CD4-positive, alpha-beta T cell treated with Interleukin-10 for 1 hour (primary cell): ENCODE measurements around the gene RALY.
"Not testable (repeated sequence)": the region's sequence is repeated elsewhere in the genome, so short reads cannot be mapped to it uniquely, and the experiment has no call there.

Source experiments
- DNase-seq: peaks from one replicate; pipeline ENCODE4 v3.0.0-alpha.2; 2020

RALY gene

DNA sequence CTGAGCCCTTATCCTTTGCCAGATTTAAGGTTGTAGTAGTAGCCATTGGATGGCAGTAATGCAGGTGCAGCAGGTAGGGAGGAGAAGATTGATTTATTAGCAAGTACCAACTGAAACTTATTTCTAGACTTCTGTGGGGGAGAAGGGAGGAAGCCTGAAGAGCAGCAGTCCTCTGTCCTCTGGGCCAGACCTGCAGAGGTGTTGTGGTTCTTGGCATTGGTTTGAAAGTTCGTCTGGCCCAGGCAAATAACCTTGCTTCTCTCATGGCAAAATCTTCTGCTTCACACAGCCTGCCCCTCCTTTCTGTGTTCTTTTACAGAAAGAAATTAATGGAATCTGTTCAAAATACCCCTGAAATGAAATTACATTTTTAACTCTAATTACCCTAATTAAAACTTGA lies 24.5 kb downstream of the RALY start:
- DNase-seq: no peak

DNA sequence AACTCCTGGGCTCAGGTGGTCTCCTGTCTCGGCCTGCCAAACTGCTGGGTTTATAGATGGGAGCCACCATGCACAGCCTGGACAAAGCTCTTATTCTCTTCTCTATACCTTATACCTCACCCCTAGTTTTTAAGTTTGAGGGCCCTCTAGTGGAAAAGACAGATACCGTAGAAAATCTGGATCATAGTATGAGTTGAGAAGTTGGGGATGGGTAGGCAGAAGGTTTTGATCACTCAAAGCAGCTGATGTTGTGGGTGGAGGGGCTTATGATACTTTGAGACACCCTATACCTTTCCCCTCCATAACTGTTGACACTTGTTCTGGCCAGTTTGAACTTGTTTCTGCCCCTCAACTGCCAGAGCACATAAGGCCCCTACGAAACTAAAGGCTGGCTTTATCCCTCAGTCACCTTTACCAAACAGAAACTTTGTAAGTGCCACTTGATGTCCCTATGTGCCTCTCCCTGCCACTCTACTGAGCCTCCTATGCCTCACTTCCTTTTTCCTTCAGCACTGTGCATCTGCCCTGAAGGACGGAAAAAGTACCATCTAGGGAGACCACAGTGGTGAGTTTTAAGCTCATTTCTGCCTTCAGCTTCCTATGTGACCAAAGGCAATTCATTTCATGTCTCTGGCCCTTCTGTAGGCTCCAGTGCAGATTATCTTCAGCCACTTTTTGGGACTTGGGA lies 28.6 kb downstream of the RALY start:
- DNase-seq: peak; percentile 47

DNA sequence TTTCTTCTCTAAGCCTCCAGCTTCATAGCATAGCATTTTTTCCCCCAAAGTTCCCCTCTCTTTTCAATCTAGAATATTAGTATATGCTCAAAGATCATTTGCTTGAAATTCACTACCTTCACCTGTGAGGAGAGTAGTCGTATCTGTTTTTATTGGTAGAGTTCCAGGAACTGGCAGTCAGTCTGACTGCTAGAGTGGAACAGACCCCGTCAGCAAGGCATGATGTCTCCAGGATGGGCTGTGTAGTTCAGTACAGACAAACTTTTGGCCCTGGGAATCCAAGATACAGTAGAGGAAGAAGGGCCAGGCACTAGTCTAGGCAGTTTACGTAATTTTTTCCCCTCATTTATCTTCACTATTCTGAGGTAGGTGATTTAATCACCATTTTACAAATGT lies 29.1 kb downstream of the RALY start:
- no peak for DNase-seq

DNA sequence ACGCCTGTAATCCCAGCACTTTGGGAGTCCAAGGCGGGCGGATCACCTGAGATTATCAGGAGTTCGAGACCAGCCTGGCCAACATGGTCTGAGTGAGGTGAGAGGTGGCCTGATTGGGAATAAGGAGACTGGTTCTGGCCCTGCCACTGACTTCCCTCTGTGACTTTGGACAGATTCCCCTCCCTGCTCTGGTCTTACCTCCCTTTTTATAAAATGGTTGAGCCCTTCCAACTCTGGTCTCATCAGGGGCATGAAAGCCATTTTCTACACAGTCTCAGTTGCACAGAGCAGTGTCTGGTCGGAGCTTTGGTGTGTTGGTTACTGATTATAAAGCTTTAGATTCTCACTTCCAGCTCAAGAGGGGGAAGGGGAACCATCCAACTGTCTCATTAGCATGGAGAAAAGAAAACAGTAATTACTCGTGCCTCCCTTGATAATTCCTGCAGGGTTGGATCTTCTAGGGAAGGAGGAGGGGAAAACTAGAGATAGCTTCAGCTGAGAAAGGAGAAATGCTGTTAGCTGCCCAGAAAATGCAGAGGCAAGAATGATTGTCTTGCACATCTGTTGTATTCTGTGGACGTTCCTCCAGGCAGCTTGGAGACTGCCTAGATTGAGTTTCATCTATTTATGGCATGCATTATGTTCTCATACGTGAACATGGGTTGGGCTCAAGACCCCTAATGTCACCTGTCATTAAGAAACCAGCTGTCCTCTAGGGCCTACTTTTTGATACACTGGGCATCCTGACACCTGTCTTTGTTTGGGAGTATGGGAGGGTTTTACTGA lies 30.4 kb downstream of the RALY start:
- no peak for DNase-seq

DNA sequence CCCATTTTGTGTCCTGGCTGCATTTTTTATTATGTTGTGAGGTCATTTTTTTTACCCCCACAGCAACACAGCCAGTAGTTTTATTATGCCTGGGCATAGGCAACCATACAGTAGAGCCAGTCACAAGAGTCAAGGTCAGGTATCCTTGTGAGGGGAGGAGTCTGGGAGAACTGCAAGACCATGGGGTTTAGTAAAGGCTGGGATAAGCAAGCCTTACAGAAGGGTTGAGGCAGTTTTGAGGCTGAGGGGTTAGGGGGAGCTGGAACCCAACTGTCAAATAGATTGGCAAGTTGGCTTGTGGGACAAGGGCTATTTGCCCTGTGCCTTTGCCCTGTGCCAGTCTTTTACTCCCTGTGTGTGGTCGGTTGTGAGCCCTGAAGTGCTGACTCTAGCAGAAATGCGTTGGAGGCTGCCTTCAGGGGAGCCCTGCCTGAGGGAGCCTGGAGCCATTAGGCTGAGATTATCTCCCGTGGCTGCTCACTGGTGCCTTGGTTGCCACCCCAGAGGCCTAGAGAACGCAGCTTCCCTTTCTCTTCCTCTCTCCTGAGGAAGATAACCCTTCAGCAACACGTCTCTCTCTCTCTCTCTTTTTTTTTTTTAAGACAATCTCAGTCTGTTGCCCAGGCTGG lies 31.1 kb downstream of the RALY start:
- no peak for DNase-seq

DNA sequence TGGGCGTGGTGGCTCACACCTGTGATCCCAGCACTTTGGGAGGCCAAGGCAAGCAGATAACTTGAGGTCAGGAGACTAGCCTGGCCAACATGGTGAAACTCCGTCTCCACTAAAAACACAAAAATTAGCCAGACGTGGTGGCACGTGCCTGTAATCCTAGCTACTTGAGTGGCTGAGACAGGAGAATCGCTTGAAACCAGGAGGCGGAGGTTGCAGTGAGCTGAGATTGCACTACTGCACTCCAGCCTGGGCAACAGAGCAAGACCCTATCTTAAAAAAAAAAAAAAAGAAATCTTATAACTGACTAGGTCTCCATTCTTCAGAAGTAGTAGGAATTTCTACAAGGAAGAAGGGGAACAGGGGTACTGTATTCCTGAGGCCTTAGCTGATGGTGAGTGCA lies 34.3 kb downstream of the RALY start:
- not testable (repeated sequence) for DNase-seq

DNA sequence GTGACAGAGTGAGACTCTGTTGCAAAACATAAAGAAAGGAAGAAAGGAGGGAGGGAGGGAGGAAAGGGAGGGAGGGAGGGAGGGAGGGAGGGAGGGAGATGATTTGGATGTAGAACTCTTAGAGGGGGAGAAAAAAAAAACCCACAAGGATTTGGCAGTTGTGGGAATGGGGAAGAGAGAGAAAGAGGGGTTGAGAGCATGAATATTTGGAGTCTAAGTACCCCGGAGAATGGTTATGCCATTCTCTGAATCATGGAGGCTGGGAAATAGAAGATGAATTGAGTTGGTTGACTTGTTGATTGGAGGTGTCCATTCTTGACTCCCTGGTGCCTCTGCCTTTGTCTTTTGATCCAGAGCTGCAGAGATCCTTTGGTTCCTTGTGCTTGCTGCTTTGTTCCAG lies 35.7 kb downstream of the RALY start:
- no peak for DNase-seq

DNA sequence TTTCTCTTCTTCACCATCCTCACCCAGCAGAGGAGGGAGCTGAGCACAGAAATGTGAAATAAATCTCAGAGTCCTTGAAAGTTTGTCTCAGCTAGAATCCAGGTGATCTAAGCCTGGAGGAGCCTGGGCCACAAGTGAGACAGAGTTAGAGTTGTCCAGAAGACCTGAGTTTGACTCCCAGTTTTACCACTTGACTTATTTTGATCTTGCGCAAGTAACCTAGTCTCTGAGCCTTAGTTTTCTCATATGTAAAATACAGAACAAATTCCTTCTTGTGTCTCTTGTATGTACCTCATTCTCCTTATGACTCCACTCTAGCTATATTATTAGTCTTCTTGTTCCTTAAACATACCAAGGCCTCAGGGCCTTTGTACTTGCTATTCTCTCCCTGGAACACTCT lies 36.7 kb downstream of the RALY start:
- no peak for DNase-seq

DNA sequence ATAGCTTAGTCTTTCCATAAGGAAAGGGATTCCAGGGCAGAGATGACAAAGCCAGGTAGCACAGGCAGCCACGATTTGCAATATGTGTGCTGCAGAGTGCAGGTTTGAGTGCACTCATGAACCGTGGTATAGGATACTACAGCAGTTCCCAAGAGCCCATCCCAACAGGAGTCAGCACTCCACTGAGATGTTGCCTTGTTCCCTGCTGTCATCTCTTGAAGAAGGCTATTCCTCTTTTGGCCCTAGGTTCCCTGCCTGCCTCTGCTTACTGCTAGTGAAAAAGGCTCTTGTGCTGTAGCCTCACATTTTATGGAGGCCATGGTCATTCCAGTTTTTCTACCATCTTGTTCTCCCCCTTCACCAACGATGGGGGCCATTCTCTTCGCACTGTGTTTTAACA lies 40.2 kb downstream of the RALY start:
- no peak for DNase-seq

DNA sequence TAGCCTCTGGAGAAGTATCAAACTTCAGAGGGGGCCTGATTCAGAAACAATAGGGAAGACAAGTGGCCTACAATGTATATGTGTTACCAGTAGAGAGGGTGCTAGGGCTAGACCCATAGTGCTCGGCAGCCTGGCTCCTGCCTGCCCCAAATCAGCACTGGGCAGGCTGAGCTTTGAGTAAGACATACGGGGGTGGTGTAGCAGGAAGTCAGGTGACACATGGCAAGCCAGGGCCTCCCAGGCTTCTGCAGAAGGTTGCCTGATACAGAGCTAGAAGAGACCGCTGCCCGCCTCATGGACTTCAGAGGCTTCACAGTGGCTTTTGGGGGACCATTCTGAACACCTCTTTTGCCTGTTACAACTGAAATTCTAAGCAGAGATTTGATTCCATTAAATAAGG lies 43.4 kb downstream of the RALY start:
- peak; percentile 35 for DNase-seq

DNA sequence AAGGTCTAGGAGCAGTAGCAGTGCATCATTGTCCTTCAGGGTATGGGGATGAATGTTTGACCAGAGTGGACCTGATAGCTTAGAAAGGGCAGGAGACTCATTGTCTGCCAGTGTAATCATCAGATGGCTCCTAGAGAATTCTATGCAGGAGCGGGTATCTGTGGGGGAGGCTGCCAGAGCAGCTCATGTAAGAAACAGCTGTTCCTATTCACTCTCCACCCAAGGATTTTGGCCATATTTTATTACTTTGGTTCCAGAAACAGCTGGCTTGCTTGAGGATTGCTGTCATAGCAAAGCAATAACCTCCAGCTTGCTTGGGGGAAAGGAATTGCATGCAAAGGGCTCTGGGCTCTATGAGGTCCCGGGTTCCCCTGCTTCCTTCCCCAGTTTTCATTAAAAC lies 44.1 kb downstream of the RALY start:
- DNase-seq: no peak

DNA sequence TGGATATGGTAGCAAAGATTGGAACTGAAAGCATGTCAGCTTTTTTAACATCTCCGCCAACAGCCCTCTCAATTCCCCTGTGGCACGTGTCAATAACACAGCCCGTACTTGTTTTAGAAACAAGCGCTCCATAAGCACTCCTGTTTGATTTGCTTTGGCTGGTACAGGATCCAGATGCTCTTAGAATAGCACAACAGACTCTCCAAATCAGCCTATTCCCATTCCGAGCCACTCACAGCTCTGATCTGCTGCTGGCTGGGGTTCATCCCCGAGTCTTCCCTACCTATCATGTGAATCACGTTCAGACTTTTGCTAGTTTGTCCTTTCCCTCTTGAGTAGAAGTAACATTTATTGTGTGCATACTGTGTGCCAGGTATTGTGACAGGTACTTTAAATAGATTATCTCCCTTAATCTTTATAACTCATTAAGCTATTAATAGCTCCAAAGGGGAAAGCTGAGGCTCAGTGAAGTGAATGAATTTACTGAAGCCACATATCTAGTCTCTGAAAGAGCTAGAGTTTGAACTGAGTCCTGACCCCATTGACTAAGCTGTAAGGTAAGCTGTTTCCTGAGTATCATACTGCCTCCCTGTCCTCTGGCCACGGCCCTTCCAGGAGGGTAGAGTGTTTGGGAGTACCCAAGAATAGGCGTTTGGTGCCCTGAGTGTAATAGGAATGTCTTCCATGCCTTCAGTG lies 46.7 kb downstream of the RALY start:
- DNase-seq: no peak

DNA sequence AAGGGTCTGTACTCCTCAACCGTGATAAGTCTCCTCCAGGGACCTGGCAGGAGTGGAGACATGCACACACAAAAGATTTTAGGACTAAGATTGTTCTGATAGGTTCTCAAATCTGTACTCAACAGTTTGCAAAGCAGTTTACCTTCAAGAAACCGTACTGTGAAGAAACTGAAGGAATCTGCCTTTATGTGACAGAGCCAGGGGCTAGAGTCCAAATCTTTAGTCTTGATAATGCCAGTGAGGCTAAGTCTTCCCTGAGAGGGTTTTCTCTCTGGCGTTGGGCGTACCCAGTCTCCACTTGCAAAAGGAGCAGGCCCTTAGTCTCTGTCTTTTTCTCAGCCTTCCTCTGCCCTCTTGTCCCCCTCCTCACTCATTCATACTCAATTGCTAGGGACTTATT lies 47.5 kb downstream of the RALY start:
- DNase-seq: no peak

DNA sequence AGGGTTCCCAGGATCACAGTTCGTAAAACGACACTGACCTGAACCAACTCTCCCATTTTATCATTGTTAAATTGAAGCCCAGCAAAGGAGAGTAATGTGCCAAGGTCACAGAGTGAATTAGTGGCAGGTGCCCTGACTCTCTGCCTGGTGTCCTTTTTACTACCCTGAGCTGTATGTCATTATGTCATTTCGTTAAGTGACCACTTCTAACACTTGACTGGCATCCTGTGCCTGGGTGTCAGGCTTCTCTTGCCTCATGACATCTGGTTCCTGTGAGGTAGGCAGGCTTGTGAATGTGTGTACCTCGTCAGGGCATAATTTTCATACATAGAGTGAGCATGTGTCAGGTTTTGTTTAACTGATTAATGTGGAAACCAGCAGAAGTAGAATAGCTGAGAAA lies 48.6 kb downstream of the RALY start:
- DNase-seq: no peak

DNA sequence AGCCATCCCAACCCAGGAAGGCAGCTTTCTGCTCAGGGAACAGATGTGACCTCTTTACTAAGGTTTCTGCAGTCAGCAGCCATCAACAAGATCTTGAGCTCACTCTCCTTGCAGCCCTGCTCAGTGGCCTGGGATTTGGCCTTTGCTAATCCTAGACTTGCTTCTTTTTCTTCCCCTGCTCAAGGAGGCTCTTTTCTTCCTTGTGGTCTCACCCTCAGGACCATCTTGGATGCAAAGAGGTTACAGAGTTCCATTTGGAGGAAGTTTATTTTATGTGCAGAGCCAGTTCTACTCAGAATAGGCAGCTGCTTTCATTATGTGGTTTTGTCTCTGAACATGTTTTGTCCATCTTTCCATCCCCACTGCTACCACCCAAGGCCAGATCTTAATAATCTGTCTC lies 49.3 kb downstream of the RALY start:
- DNase-seq: no peak

DNA sequence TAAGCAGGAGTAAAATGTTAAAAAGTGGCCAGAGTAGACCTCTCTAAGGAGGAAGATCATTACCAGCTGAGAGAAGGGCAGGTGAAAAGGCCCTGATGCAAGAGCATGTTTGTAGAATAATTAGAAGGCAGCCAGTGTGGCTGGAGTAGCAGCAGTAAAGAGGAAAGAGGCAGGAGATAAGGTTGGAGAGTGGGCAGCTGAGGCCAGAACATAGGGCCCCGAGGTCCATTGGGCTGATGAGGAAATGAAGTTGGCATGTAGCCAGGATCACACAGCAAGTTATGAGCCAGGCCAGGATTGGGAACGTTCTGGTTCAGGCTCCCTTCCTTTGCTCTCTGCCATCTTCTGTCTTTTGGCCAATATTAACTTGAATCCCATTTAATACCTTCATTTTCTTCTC lies 51.6 kb downstream of the RALY start:
- DNase-seq: no peak

DNA sequence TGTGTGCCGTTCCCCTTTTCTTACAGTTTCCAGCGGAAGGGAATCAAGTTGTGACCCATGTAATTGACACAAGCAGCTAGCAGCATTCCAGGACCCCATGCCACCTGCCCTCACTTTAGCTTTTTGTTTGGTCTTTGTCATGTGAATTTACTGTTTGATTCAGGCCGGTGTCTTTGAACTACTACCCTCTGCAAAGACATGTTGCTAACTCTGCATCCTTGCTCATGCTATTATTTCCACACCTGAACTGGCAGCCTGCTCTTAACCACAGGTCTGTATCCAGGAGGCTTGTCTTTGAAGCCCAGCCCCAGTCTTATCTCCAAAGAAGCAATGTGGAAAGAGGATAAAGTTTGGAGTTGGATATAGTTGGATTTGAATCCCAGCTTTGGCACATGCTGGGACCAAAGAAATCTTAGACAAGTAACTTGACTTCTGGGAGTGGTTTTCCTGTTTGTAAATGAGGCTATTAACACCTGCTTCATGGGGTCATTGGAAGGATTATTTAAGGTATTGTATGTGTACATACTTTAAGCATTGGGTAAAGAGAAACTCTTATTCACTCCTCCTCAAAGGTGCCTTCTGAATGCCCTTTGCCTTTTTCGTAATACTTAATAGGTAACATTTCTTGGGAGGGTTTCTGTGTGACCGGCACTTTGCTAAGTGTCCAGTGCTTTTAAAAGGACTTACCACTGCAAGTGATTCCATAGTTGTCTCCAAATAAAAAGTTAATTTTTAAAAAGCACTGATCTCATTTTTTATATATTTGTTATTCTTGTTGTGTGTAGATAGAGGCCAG lies 52.4 kb downstream of the RALY start:
- no peak for DNase-seq

DNA sequence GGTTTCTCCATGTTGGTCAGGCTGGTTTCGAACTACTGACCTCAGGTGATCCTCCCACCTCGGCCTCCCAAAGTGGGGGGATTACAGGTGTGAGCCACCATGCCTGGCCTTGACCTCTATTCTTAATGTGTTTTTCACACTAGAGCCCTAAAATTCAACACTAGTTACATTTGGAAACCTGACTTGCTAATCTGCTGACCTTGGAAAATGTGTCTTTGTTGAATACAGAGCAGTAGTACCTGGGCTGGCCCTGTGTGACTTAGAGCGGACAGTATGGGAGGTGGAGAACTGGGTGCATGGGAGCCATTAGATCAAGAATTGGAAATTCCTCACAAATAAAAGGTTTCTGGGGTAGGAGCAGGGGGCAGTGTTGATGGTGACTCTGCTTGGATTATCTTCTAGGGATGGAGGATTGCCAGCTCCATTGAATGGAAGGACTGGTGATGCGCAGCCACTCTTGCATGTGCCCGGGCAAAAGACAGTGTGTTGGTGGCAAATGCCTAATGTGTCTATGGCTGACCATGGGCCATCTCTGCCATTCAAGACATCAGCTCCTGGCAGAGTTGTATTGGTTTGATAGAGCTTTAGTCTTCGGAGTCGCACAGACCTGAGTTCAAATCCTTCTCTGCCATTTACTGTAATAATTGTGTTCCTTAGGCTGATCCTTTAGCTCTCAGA lies 53.4 kb downstream of the RALY start:
- no peak for DNase-seq

DNA sequence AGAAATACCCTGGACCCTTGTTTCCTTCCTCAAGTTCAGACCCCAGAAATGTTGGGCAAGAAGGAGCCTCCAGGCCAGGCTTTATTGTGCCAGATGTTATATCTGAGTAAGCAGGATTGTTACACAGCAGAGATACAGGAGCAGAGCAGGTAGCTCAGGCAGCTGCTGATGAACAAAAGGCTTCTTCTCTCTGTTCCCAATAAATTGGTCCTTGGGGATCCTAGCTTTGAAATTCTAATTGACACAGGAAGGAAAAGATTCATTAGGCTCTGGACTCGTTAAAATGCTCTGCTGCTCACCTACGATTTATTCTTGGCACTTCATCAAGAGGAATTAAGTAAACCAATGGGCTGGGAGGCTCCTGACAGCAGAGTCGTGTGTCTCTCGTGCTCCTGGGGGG lies 54.2 kb downstream of the RALY start:
- DNase-seq: no peak

DNA sequence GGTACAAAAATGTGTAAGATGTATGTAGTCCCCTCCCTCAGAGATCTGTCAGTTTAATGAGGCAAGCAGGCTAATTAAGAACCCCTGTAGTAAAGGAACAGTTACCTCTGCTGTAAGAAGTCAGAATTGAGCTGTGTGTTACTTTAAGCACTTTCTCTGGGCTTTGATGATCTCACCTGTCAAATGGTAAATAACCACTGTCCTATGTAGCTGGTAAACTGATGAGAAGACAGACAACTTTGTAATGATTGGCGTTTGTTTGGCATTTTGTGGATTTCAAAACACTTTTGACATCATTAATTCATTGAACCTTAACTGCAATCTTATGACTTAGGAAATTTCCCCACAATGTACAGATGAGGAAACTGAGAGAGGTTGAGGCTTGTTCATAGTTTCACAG lies 55.7 kb downstream of the RALY start:
- DNase-seq: no peak

DNA sequence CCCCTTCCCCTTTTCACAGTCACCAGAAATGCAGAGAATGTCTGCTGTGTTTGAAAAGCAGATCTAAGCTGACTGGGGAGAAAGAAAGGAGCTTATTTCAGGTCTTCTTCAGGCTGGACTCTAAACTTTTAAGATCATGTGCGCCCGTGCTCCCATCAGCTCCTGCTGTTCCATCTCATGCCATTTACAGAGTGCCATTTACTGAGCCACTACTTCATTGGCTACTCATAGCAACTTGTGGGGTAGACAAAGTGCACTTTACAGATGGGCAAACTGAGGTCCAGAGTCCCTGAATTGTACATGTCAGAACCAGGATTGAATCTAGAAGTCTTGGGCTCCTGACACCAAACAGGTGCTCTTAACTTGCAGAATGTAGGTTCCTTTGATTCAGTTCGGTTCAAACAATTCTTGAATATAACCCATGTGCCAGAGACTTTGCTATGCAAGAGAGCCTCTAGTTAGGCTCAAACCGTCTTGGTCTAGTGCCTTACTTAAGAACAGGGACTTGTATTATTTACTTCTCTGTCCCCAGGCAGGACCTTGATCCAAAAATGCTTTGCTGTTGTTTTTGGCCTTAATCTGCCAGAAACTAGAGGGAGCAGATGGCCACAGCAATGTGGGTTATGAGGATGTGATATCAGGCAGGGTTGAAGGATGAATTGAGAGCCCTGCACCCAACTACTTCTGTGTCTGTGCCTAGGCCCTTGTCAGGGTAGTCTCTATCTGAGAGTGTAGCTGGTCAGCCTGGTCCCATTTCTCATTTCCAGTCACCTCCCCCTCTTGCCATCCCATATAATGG lies 56.4 kb downstream of the RALY start:
- DNase-seq: no peak
